Activated T-cell treated with anti-CD3 and anti-CD28 coated beads for 4 hours (primary cell): ENCODE data around the gene TTC4.
"Not testable (repeated sequence)": the region's sequence is repeated elsewhere in the genome, so short reads cannot be mapped to it uniquely, and the experiment has no call there.

Experiments used
- DNase-seq: peaks from one replicate; pipeline ENCODE4 v3.0.0-alpha.2; 2020

Gene TTC4

GRCh38 chr1:54751426-54751825, 35.8 kb downstream of the TTC4 start:
- no peak for DNase-seq

GRCh38 chr1:54754045-54754444, 38.4 kb downstream of the TTC4 start:
- DNase-seq, result no peak

- DNase-seq, result no peak
Measured at GRCh38 chr1:54754486-54755285, 39.0 kb downstream of the TTC4 start.

- no peak for DNase-seq
Measured at GRCh38 chr1:54757833-54758232, 42.2 kb downstream of the TTC4 start.

- no peak for DNase-seq
Measured at GRCh38 chr1:54758678-54759348, 43.2 kb downstream of the TTC4 start.

- DNase-seq, result peak; percentile 6
Measured at GRCh38 chr1:54763816-54764132, 48.1 kb downstream of the TTC4 start.

GRCh38 chr1:54764133-54764921, 48.7 kb downstream of the TTC4 start, which contains the start of gene PARS2:
Gene PARS2, minus strand, starts transcription at chr1:54764523. Its CDS starts 5,362 bp downstream, at chr1:54759161.
- DNase-seq, result peak; percentile 93

- no peak for DNase-seq
Measured at GRCh38 chr1:54764922-54765561, 49.4 kb downstream of the TTC4 start.

- no peak for DNase-seq
Measured at GRCh38 chr1:54766726-54767125, 51.1 kb downstream of the TTC4 start.

- DNase-seq, result no peak
Measured at GRCh38 chr1:54767526-54767925, 51.9 kb downstream of the TTC4 start.

- DNase-seq, result no peak
Measured at GRCh38 chr1:54768093-54768492, 52.4 kb downstream of the TTC4 start.

- DNase-seq, result no peak
Measured at GRCh38 chr1:54772951-54773350, 57.3 kb downstream of the TTC4 start.

- DNase-seq, result no peak
Measured at GRCh38 chr1:54774820-54775498, 59.3 kb downstream of the TTC4 start.

GRCh38 chr1:54775828-54776721, 60.4 kb downstream of the TTC4 start:
- DNase-seq, result not testable (repeated sequence)

- DNase-seq, result no peak
Measured at GRCh38 chr1:54777011-54777410, 61.4 kb downstream of the TTC4 start.

GRCh38 chr1:54777431-54777830, 61.8 kb downstream of the TTC4 start:
- no peak for DNase-seq

- DNase-seq, result no peak
Measured at GRCh38 chr1:54781023-54781723, 65.5 kb downstream of the TTC4 start.

- DNase-seq, result no peak
Measured at GRCh38 chr1:54782156-54782555, 66.5 kb downstream of the TTC4 start.

- DNase-seq, result no peak
Measured at GRCh38 chr1:54782588-54782987, 66.9 kb downstream of the TTC4 start.

GRCh38 chr1:54784066-54784465, 68.4 kb downstream of the TTC4 start:
- DNase-seq, result no peak

- DNase-seq, result no peak
Measured at GRCh38 chr1:54786778-54787177, 71.1 kb downstream of the TTC4 start.
